GM18867 (cell line): Measurements from ENCODE around the gene NIPAL1.

ENCODE experiments used
- ATAC-seq: cut with Tn5 transposase; IDR thresholded peaks from one replicate; pipeline ENCODE4 v1.9.1; 2021; ENCODE audit warnings: mild to moderate bottlenecking, moderate library complexity; ENCODE audit not compliant: unreplicated experiment

The NIPAL1 gene

GRCh38 chr4:48058617-48059530 is 42.3 kb downstream of the NIPAL1 start:
- ATAC-seq, result no peak

- ATAC-seq, result no peak
Measured at GRCh38 chr4:48064349-48064748, 47.8 kb downstream of the NIPAL1 start.

GRCh38 chr4:48065587-48066052 is 49.0 kb downstream of the NIPAL1 start:
- peak; percentile 55 for ATAC-seq

GRCh38 chr4:48067536-48067935 is 51.0 kb downstream of the NIPAL1 start:
- ATAC-seq, result no peak

GRCh38 chr4:48068182-48068581 is 51.6 kb downstream of the NIPAL1 start:
- ATAC-seq, result no peak

- no peak for ATAC-seq
Measured at GRCh38 chr4:48069026-48069425, 52.5 kb downstream of the NIPAL1 start.

- no peak for ATAC-seq
Measured at GRCh38 chr4:48071191-48071590, 54.6 kb downstream of the NIPAL1 start.

- no peak for ATAC-seq
Measured at GRCh38 chr4:48073567-48074103, 57.1 kb downstream of the NIPAL1 start.

GRCh38 chr4:48074657-48075056 is 58.1 kb downstream of the NIPAL1 start:
- ATAC-seq, result no peak

GRCh38 chr4:48078425-48078824 is 61.9 kb downstream of the NIPAL1 start:
- ATAC-seq, result no peak

GRCh38 chr4:48078862-48079655 is 62.5 kb downstream of the NIPAL1 start:
- no peak for ATAC-seq

GRCh38 chr4:48079972-48080391 is 63.4 kb downstream of the NIPAL1 start:
- no peak for ATAC-seq

- ATAC-seq, result no peak
Measured at GRCh38 chr4:48081196-48081595, 64.6 kb downstream of the NIPAL1 start.

GRCh38 chr4:48082956-48083355 is 66.4 kb downstream of the NIPAL1 start:
- ATAC-seq, result no peak

- no peak for ATAC-seq
Measured at GRCh38 chr4:48085821-48086589, 69.4 kb downstream of the NIPAL1 start.
